MM.1S (cell line): ENCODE results near the gene PPM1H.
"Not testable (repeated sequence)": the region's sequence is repeated elsewhere in the genome, so short reads cannot be mapped to it uniquely, and the experiment has no call there.

Source experiments
- CTCF ChIP-seq: fragments of 300-600 bp; sonication (generic); IDR thresholded peaks from 2 replicates; pipeline ENCODE4 v1.5.1; 2016; ENCODE audit warnings: antibody characterized with exemption, low read length, mixed read lengths
- EZH2 ChIP-seq: fragments of 300-600 bp; sonication (generic); optimal IDR thresholded peaks from 2 replicates; pipeline ENCODE3; 2017; ENCODE audit warnings: low read depth, mild to moderate bottlenecking, antibody characterized with exemption, low read length, mixed read lengths
- EZH2phosphoT487 ChIP-seq: fragments of 300-600 bp; sonication (generic); IDR thresholded peaks from 2 replicates; pipeline ENCODE4 v1.6.1; 2018; ENCODE audit warnings: antibody characterized with exemption, low read length

- TF ChIP-seq EZH2, CTCF, EZH2phosphoT487: not testable (repeated sequence)
Measured at GRCh38 chr12:62811481-62811880, 123.5 kb downstream of the PPM1H start.
